LNCaP clone FGC (cell line): Measurements from ENCODE around the gene HSPA1L.
"Not testable (repeated sequence)": the region's sequence is repeated elsewhere in the genome, so short reads cannot be mapped to it uniquely, and the experiment has no call there.

Experiments
- DNase-seq: peaks from one replicate; pipeline ENCODE4 v3.0.0-alpha.2; 2011; ENCODE audit warnings: low read depth
- H3K4me3 ChIP-seq: 2 replicates; pipeline ENCODE4 v1.5.1; 2011; ENCODE audit warnings: mild to moderate bottlenecking, low read depth, low read length, control low read depth
- CTCF ChIP-seq: IDR thresholded peaks from 2 replicates; pipeline ENCODE4 v1.5.1; 2012; ENCODE audit warnings: mild to moderate bottlenecking; ENCODE audit not compliant: control insufficient read depth, insufficient read depth; ENCODE audit errors: extremely low read depth

The HSPA1L gene

GRCh38 chr6:31797588-31797987 lies 17.5 kb downstream of the HSPA1L start:
- DNase-seq: no peak
- H3K4me3 ChIP-seq: no peak overlapping the region
- TF ChIP-seq CTCF: no peak

- no peak for DNase-seq
- H3K4me3 ChIP-seq: no peak overlapping the region
- TF ChIP-seq CTCF: no peak
Measured at GRCh38 chr6:31796993-31797385, 18.1 kb downstream of the HSPA1L start.

DNA sequence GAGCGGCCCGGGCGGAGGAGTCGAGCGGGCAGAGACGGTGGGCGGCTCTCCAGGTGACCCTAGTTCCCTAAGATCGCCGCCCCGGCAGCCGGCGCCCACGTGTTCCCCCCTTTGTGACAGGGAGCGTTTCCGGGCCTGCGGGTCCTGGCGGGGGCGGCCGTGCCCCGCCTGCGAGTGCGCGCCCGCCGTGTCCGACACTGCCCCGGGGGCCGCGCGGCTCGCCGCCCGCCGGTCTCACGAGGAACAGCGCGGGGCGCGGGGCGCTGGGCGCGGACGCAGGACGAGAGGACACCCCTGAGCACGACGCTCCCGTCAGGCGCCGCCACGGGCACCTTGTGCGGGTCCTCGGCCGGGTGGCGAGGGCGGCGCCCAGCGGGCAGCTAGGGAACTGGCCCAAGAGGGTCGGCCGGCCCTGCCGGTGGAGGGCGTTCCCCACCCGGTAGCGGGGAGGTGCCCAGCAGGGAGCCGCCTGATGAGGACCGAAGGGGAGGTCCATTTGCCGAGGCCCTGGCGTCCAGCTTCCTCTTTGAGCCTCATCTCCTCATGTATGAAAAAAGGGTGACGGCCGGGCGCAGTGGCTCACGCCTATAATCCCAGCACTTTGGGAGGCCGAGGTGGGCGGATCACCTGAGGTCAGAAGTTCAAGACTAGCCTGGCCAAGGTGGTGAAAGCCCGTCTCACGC lies 19.3 kb downstream of the HSPA1L start, which contains the start of gene VARS1:
Gene VARS1 (minus strand): TSS at position 137 of the 683 bp plus-strand sequence. CDS start 535 bp downstream, outside the sequence.
- peak; percentile 96 for TF ChIP-seq CTCF
- peak; percentile 75 for DNase-seq
- peak within 1 kb of the TSS; percentile 99 for H3K4me3 ChIP-seq

- TF ChIP-seq CTCF: no peak
- no peak for DNase-seq
- H3K4me3 ChIP-seq: peak overlapping the region; percentile 99
Measured at GRCh38 chr6:31794866-31795615, 20.0 kb downstream of the HSPA1L start.

DNA sequence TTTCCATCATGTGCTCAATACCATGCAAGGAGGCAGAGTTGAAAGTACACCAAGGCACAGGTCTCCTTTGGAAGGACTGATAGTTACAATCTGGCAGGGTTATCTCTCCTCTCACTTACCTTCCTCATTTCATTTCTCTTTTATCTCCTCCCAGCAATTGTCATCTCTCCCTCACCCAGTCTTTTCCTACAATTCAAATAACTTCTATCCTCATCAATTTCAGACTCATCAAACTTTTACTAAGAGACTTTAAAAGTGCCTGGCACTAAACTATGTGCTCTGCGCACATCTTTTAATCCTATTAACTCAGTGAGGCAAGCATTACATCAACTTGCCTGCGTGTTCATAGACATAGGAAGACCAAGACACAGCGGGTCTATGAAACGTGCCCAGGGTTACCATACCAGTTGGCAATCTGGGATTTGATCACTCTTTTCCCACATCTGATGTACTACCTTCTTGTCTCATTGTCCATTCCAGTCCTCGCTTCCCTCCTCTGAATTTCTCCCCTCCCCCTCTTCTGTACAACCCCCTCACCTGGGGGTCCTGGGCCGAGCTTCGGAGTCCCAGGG lies 20.7 kb downstream of the HSPA1L start:
- DNase-seq: no peak
- TF ChIP-seq CTCF: no peak
- peak overlapping the region; percentile 99 for H3K4me3 ChIP-seq

DNA sequence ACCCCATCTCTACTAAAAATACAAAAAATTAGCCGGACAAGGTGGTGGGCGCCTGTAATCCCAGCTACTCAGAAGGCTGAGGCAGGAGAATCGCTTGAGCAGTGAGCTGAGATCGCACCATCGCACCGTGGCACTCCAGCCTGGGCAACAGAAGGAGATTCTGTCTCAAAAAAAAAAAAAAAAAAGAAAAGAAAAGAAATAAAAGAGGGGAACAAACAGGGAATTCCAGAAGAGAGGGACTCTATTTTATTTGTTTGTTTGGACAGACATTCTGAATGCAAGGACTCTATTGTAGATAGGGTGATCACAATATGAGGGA lies 21.2 kb downstream of the HSPA1L start:
- peak overlapping the region; percentile 99 for H3K4me3 ChIP-seq
- DNase-seq: not testable (repeated sequence)

GRCh38 chr6:31792761-31793171 lies 22.3 kb downstream of the HSPA1L start:
- no peak overlapping the region for H3K4me3 ChIP-seq
- no peak for DNase-seq
- no peak for TF ChIP-seq CTCF
